Measurements from ENCODE around the gene GULP1.

GULP1 gene

DNA sequence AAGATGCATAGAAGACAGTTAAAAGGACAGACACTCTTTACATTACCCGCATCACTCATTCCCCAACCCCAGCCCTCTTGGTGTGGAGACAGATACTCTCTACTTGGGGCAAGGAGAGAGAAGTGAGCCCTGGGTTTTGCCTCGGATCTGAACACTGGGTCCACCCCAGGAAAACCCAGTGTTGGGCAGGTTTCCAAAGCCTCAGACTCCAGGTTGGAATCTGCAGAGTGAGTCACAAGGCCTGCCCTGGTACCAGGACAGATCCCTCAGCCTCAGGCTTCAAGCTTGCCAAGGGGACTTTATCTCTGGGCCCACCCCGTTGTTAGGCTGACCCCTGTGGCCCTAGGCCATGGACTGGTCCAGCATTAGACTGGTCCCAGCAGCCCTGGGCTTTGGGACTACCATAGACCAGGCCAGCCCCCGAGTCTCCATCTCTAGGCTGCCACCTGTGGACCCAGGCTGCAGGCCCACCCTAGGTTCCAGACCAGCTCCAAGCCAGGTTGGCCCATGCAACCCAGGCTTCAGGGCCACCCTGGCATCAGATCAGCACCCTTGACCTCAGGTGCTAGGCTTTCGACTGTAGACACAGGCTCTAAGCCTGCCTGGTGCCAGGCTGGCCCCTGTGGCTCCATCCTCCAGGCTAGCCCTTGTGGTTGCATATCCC, 112.8 kb downstream of the GULP1 start:
- Histone ChIP-seq H3K4me3 (ENCODE audit: control insufficient read depth in 1 of 7, extremely low read depth in 1 of 7, insufficient read depth in 4 of 7, low read depth in 2 of 7, low read length in 6 of 7) (no peak overlapping the region), H3K36me3 (ENCODE audit: control insufficient read depth in 4 of 4, insufficient read depth in 4 of 4, low read length in 3 of 4) (no peaks in the 10 kb centered on the region), H3K27ac (ENCODE audit: insufficient read depth in 1 of 2, low read depth in 1 of 2, low read length in 2 of 2, poor library complexity in 1 of 2, severe bottlenecking in 2 of 2) (no peak overlapping the region), H3K27me3 (replicated peaks in 2 of 5; ENCODE audit: control insufficient read depth in 4 of 5, insufficient read depth in 5 of 5, low read length in 4 of 5) (no peaks in the 10 kb centered on the region), H3K9me3 (ENCODE audit: control extremely low read depth in 1 of 5, control insufficient read depth in 4 of 5, insufficient read depth in 2 of 5, low read depth in 1 of 5, low read length in 4 of 5) (peaks cover 0 to 17% (median 0%) of the 10 kb centered on the region in 5 experiments), H3K4me1 (ENCODE audit: control extremely low read depth in 1 of 4, control insufficient read depth in 4 of 4, insufficient read depth in 4 of 4, low read length in 3 of 4) (no peaks in the 10 kb centered on the region)
- ChIA-PET POLR2A (no interaction called here), CTCF (no interaction called here)
- DNase-seq, result no peak
- 93% methylated on average over 3 of the region's 5 CpGs for WGBS (ENCODE audit: insufficient coverage)

DNA sequence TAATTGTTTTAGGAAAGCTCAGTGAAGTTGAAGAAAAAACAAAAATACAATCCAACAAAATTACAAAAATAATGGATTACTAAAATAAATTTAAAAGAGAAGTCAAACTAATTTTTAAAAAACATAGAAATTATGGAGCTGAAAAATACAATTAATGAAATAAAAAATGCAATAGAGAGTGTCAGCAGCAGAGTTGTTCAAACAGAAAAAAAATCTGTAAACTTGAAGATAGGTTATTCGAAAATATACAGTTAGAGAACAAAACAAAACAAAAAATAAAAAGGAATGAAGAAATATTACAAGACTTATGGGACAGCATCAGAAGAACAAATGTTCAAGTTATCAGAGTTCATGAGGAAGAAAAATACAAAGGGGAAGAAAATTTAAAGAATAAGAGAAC, 114.7 kb downstream of the GULP1 start:
- no CpG with 5 or more reads among the region's 1 CpG for WGBS (ENCODE audit: insufficient coverage)
- H3K4me3 ChIP-seq (ENCODE audit: control insufficient read depth in 1 of 7, extremely low read depth in 1 of 7, insufficient read depth in 4 of 7, low read depth in 2 of 7, low read length in 6 of 7), result no peak overlapping the region
- H3K36me3 ChIP-seq (ENCODE audit: control insufficient read depth in 4 of 4, insufficient read depth in 4 of 4, low read length in 3 of 4), result no peaks in the 10 kb centered on the region
- no peaks in the 10 kb centered on the region for H3K4me1 ChIP-seq (ENCODE audit: control extremely low read depth in 1 of 4, control insufficient read depth in 4 of 4, insufficient read depth in 4 of 4, low read length in 3 of 4)
- no peak for DNase-seq
- CTCF ChIA-PET, result interaction anchor here (0.9 kb wide), 1 partner anchor 88 kb away, joined by 4 read pairs; no protein-coding TSS in a partner anchor
- H3K9me3 ChIP-seq (ENCODE audit: control extremely low read depth in 1 of 5, control insufficient read depth in 4 of 5, insufficient read depth in 2 of 5, low read depth in 1 of 5, low read length in 4 of 5), result peaks cover 0 to 17% (median 0%) of the 10 kb centered on the region in 5 experiments
- H3K27me3 ChIP-seq (replicated peaks in 2 of 5; ENCODE audit: control insufficient read depth in 4 of 5, insufficient read depth in 5 of 5, low read length in 4 of 5), result no peaks in the 10 kb centered on the region
- POLR2A ChIA-PET, result no interaction called here
- no peak overlapping the region for H3K27ac ChIP-seq (ENCODE audit: insufficient read depth in 1 of 2, low read depth in 1 of 2, low read length in 2 of 2, poor library complexity in 1 of 2, severe bottlenecking in 2 of 2)

GRCh38 chr2:188410504-188411235, 119.0 kb downstream of the GULP1 start:
- CTCF ChIA-PET, result no interaction called here
- no peak overlapping the region for H3K27ac ChIP-seq (ENCODE audit: insufficient read depth in 1 of 2, low read depth in 1 of 2, low read length in 2 of 2, poor library complexity in 1 of 2, severe bottlenecking in 2 of 2)
- peaks cover 0 to 6% (median 0%) of the 10 kb centered on the region in 5 experiments for H3K9me3 ChIP-seq (ENCODE audit: control extremely low read depth in 1 of 5, control insufficient read depth in 4 of 5, insufficient read depth in 2 of 5, low read depth in 1 of 5, low read length in 4 of 5)
- WGBS (ENCODE audit: insufficient coverage), result 92% methylated on average over 4 of the region's 5 CpGs
- H3K27me3 ChIP-seq (replicated peaks in 2 of 5; ENCODE audit: control insufficient read depth in 4 of 5, insufficient read depth in 5 of 5, low read length in 4 of 5), result no peaks in the 10 kb centered on the region
- no peak for DNase-seq
- H3K4me3 ChIP-seq (ENCODE audit: control insufficient read depth in 1 of 7, extremely low read depth in 1 of 7, insufficient read depth in 4 of 7, low read depth in 2 of 7, low read length in 6 of 7), result no peak overlapping the region
- POLR2A ChIA-PET, result no interaction called here
- no peaks in the 10 kb centered on the region for H3K36me3 ChIP-seq (ENCODE audit: control insufficient read depth in 4 of 4, insufficient read depth in 4 of 4, low read length in 3 of 4)
- H3K4me1 ChIP-seq (ENCODE audit: control extremely low read depth in 1 of 4, control insufficient read depth in 4 of 4, insufficient read depth in 4 of 4, low read length in 3 of 4), result no peaks in the 10 kb centered on the region

- no peaks in the 10 kb centered on the region for H3K4me1 ChIP-seq (ENCODE audit: control extremely low read depth in 1 of 4, control insufficient read depth in 4 of 4, insufficient read depth in 4 of 4, low read length in 3 of 4)
- no peaks in the 10 kb centered on the region for H3K27me3 ChIP-seq (replicated peaks in 2 of 5; ENCODE audit: control insufficient read depth in 4 of 5, insufficient read depth in 5 of 5, low read length in 4 of 5)
- POLR2A ChIA-PET, result no interaction called here
- WGBS (ENCODE audit: insufficient coverage), result 100% methylated on average over 1 of the region's 6 CpGs
- no peaks in the 10 kb centered on the region for H3K9me3 ChIP-seq (ENCODE audit: control extremely low read depth in 1 of 5, control insufficient read depth in 4 of 5, insufficient read depth in 2 of 5, low read depth in 1 of 5, low read length in 4 of 5)
- H3K36me3 ChIP-seq (ENCODE audit: control insufficient read depth in 4 of 4, insufficient read depth in 4 of 4, low read length in 3 of 4), result no peaks in the 10 kb centered on the region
- CTCF ChIA-PET, result no interaction called here
- H3K4me3 ChIP-seq (ENCODE audit: control insufficient read depth in 1 of 7, extremely low read depth in 1 of 7, insufficient read depth in 4 of 7, low read depth in 2 of 7, low read length in 6 of 7), result no peak overlapping the region
- no peak for DNase-seq
- H3K27ac ChIP-seq (ENCODE audit: insufficient read depth in 1 of 2, low read depth in 1 of 2, low read length in 2 of 2, poor library complexity in 1 of 2, severe bottlenecking in 2 of 2), result no peak overlapping the region
Measured at GRCh38 chr2:188412190-188412589, 120.5 kb downstream of the GULP1 start.

DNA sequence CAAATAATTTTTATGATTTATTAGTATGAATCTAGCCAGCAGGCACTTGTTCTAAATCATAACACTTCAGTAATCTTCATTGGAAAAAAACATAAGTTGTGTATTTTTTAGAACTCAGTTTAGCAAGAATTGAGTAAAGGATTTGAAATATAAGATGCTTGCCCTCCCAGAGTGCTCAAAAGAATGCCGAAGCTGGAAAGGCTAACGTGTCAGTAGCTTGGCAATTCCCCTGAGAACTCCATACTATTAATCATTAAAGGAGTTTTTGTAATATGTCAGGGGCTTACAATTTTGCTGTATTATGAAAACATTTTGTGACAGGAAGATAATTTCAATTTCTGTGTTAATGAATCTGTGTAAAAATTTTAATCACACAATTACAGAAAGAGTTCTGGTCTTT, 122.7 kb downstream of the GULP1 start:
- H3K4me1 ChIP-seq (ENCODE audit: control extremely low read depth in 1 of 4, control insufficient read depth in 4 of 4, insufficient read depth in 4 of 4, low read length in 3 of 4), result no peaks in the 10 kb centered on the region
- H3K27ac ChIP-seq (ENCODE audit: insufficient read depth in 1 of 2, low read depth in 1 of 2, low read length in 2 of 2, poor library complexity in 1 of 2, severe bottlenecking in 2 of 2), result no peak overlapping the region
- H3K9me3 ChIP-seq (ENCODE audit: control extremely low read depth in 1 of 5, control insufficient read depth in 4 of 5, insufficient read depth in 2 of 5, low read depth in 1 of 5, low read length in 4 of 5), result no peaks in the 10 kb centered on the region
- H3K36me3 ChIP-seq (ENCODE audit: control insufficient read depth in 4 of 4, insufficient read depth in 4 of 4, low read length in 3 of 4), result no peaks in the 10 kb centered on the region
- CTCF ChIA-PET, result no interaction called here
- no peak overlapping the region for H3K4me3 ChIP-seq (ENCODE audit: control insufficient read depth in 1 of 7, extremely low read depth in 1 of 7, insufficient read depth in 4 of 7, low read depth in 2 of 7, low read length in 6 of 7)
- no peak for DNase-seq
- no CpG with 5 or more reads among the region's 2 CpGs for WGBS (ENCODE audit: insufficient coverage)
- POLR2A ChIA-PET, result no interaction called here
- no peaks in the 10 kb centered on the region for H3K27me3 ChIP-seq (replicated peaks in 2 of 5; ENCODE audit: control insufficient read depth in 4 of 5, insufficient read depth in 5 of 5, low read length in 4 of 5)

GRCh38 chr2:188414869-188415753, 123.4 kb downstream of the GULP1 start:
- CTCF ChIA-PET, result no interaction called here
- WGBS (ENCODE audit: insufficient coverage), result no CpG with 5 or more reads among the region's 1 CpG

DNA sequence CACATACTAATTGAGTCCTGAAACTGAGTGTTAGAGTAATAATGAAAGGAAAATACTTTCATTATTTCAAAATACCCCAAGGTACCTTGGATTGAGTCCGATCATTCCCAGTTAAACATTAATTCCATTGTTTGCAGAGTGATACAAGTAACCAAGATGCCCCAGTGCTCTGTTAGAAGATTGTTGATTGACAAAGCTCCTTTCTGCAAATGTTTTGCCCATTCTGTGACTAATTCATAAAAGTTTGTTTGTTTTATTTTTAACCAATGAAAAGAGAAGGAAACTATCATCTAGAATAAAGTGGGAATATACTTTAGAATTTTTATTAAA, 124.0 kb downstream of the GULP1 start:
- H3K4me3 ChIP-seq (ENCODE audit: control insufficient read depth in 1 of 7, extremely low read depth in 1 of 7, insufficient read depth in 4 of 7, low read depth in 2 of 7, low read length in 6 of 7), result no peak overlapping the region
- H3K4me1 ChIP-seq (ENCODE audit: control extremely low read depth in 1 of 4, control insufficient read depth in 4 of 4, insufficient read depth in 4 of 4, low read length in 3 of 4), result no peaks in the 10 kb centered on the region
- no peaks in the 10 kb centered on the region for H3K27me3 ChIP-seq (replicated peaks in 2 of 5; ENCODE audit: control insufficient read depth in 4 of 5, insufficient read depth in 5 of 5, low read length in 4 of 5)
- no peak for DNase-seq
- H3K36me3 ChIP-seq (ENCODE audit: control insufficient read depth in 4 of 4, insufficient read depth in 4 of 4, low read length in 3 of 4), result no peaks in the 10 kb centered on the region
- H3K27ac ChIP-seq (ENCODE audit: insufficient read depth in 1 of 2, low read depth in 1 of 2, low read length in 2 of 2, poor library complexity in 1 of 2, severe bottlenecking in 2 of 2), result no peak overlapping the region
- no CpG with 5 or more reads among the region's 1 CpG for WGBS (ENCODE audit: insufficient coverage)
- POLR2A ChIA-PET, result no interaction called here
- CTCF ChIA-PET, result no interaction called here
- H3K9me3 ChIP-seq (ENCODE audit: control extremely low read depth in 1 of 5, control insufficient read depth in 4 of 5, insufficient read depth in 2 of 5, low read depth in 1 of 5, low read length in 4 of 5), result no peaks in the 10 kb centered on the region

More at GRCh38 chr2:188414869-188415753, 123.4 kb downstream of the GULP1 start:
- no peaks in the 10 kb centered on the region for H3K27me3 ChIP-seq (replicated peaks in 2 of 5; ENCODE audit: control insufficient read depth in 4 of 5, insufficient read depth in 5 of 5, low read length in 4 of 5)
- no peak overlapping the region for H3K4me3 ChIP-seq (ENCODE audit: control insufficient read depth in 1 of 7, extremely low read depth in 1 of 7, insufficient read depth in 4 of 7, low read depth in 2 of 7, low read length in 6 of 7)
- H3K9me3 ChIP-seq (ENCODE audit: control extremely low read depth in 1 of 5, control insufficient read depth in 4 of 5, insufficient read depth in 2 of 5, low read depth in 1 of 5, low read length in 4 of 5), result no peaks in the 10 kb centered on the region
- no peaks in the 10 kb centered on the region for H3K36me3 ChIP-seq (ENCODE audit: control insufficient read depth in 4 of 4, insufficient read depth in 4 of 4, low read length in 3 of 4)
- POLR2A ChIA-PET, result no interaction called here
- no peaks in the 10 kb centered on the region for H3K4me1 ChIP-seq (ENCODE audit: control extremely low read depth in 1 of 4, control insufficient read depth in 4 of 4, insufficient read depth in 4 of 4, low read length in 3 of 4)
- no peak for DNase-seq
- no peak overlapping the region for H3K27ac ChIP-seq (ENCODE audit: insufficient read depth in 1 of 2, low read depth in 1 of 2, low read length in 2 of 2, poor library complexity in 1 of 2, severe bottlenecking in 2 of 2)

Measured in common myeloid progenitor, CD34-positive (primary cell).